Naive thymus-derived CD8-positive, alpha-beta T cell (primary cell): Measurements from ENCODE around the gene PRTN3. TPM values are rescaled to one million over a fixed set of nuclear protein-coding genes. Genes with fewer than 3 reads are reported as not detected.
"Not testable (repeated sequence)": the region's sequence is repeated elsewhere in the genome, so short reads cannot be mapped to it uniquely, and the experiment has no call there.

Source experiments
- ATAC-seq, 2 donors: fragments of 150-1000 bp; cut with Tn5 transposase in 1 of 2; sonication (Bioruptor Pico), chemical (Tn5 transposase) in 1 of 2; 1 replicate in 1 of 2; 2 replicates in 1 of 2; pipeline ENCODE4 v1.10.0; 2021; ENCODE audit warnings: mild to moderate bottlenecking in 2 of 2, moderate library complexity in 2 of 2
- POLR2A ChIA-PET: fragments of 350-600 bp; sonication (Branson Sonifier 250); formaldehyde crosslinking; loops from one replicate; lab custom pipeline; 2021; ENCODE audit warnings: antibody characterized with exemption; lab: Charles Lee
- DNase-seq, 10 donors: peaks; one replicate each; pipeline versions ENCODE4 v3.0.0 to v3.0.0-alpha.2; 2020 to 2022
- H3K27ac Mint-ChIP-seq, 10 donors: one replicate each; pipeline ENCODE4 v1.8.0; 2020 to 2022; ENCODE audit warnings: mild to moderate bottlenecking in 10 of 10, mixed read lengths in 10 of 10, moderate library complexity in 4 of 10, inconsistent platforms in 1 of 10
- H3K27me3 Mint-ChIP-seq, 5 donors: one replicate each; pipeline ENCODE4 v1.8.0; 2021 to 2022; ENCODE audit warnings: mixed read lengths in 5 of 5
- H3K36me3 Mint-ChIP-seq, 3 donors: one replicate each; pipeline ENCODE4 v1.8.0; 2020 to 2022; ENCODE audit warnings: mixed read lengths in 3 of 3, mild to moderate bottlenecking in 2 of 3, inconsistent platforms in 1 of 3
- H3K4me1 Mint-ChIP-seq, 4 donors: one replicate each; pipeline ENCODE4 v1.8.0; 2021 to 2022; ENCODE audit warnings: mixed read lengths in 4 of 4
- H3K4me3 Mint-ChIP-seq, 10 donors: one replicate each; pipeline ENCODE4 v1.8.0; 2020 to 2022; ENCODE audit warnings: mild to moderate bottlenecking in 10 of 10, mixed read lengths in 10 of 10, moderate library complexity in 6 of 10, inconsistent platforms in 1 of 10
- H3K9me3 Mint-ChIP-seq, 9 donors: one replicate each; pipeline ENCODE4 v1.8.0; 2020 to 2022; ENCODE audit warnings: mixed read lengths in 9 of 9, mild to moderate bottlenecking in 3 of 9, inconsistent platforms in 1 of 9, moderate library complexity in 1 of 9
- polyA plus RNA-seq, 3 donors: library from polyadenylated mRNA; unstranded; fragments of 300-500 nt; fragmentation: Illumina TruSeq; gene quantifications; one replicate each; pipeline ENCODE4 v1.2.3, GENCODE V29; 2021
- total RNA-seq, 8 experiments: library from RNA in 2 of 8; stranded (reverse) in 2 of 8; gene quantifications; one replicate each; pipeline ENCODE4 v1.2.3 and lab custom pipeline; 2021 to 2026

The PRTN3 gene
- total and polyA plus RNA-seq, 5 experiments from 2014 or later: not detected

GRCh38 chr19:825897-826644, 14.7 kb upstream of the PRTN3 start:
- POLR2A ChIA-PET: interaction anchor here (0.6 kb wide), 2 partner anchors 52 to 171 kb away, joined by 5 to 7 read pairs; no protein-coding TSS in a partner anchor
- Mint-ChIP-seq H3K36me3 (no peaks in the 10 kb centered on the region), H3K9me3 (no peaks in the 10 kb centered on the region), H3K27ac (no peak overlapping the region), H3K4me3 (no peak overlapping the region), H3K27me3 (peaks cover 3 to 24% (median 8%) of the 10 kb centered on the region in 5 donors), H3K4me1 (peaks cover 0 to 5% (median under 1%) of the 10 kb centered on the region in 4 donors)
- ATAC-seq (no peak), DNase-seq (no peak)

DNA sequence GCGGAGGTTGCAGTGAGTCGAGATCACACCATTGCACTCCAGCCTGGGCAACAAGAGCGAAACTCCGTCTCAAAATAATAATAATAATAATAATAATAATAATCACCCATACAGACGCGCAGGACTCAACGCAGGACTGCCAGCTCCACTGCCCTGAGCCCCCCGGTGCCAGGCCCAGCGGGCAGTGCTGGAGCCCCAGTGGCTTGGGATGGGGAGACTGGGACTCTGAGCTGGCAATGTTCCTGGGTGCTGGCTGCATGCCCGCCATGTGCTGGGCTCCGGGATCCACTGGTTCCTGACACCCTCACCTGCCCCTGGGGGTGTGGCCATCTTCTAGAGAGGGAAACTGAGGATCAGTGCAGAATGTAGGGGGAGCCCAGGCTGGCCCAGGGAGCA, 13.5 kb upstream of the PRTN3 start:
- POLR2A ChIA-PET: no interaction called here
- no peak for ATAC-seq
- Mint-ChIP-seq H3K4me3 (no peak overlapping the region), H3K27ac (no peak overlapping the region), H3K36me3 (no peaks in the 10 kb centered on the region), H3K9me3 (no peaks in the 10 kb centered on the region), H3K4me1 (peaks cover 0 to 5% (median under 1%) of the 10 kb centered on the region in 4 donors), H3K27me3 (peaks cover 3 to 27% (median 8%) of the 10 kb centered on the region in 5 donors)
- no peak for DNase-seq

DNA sequence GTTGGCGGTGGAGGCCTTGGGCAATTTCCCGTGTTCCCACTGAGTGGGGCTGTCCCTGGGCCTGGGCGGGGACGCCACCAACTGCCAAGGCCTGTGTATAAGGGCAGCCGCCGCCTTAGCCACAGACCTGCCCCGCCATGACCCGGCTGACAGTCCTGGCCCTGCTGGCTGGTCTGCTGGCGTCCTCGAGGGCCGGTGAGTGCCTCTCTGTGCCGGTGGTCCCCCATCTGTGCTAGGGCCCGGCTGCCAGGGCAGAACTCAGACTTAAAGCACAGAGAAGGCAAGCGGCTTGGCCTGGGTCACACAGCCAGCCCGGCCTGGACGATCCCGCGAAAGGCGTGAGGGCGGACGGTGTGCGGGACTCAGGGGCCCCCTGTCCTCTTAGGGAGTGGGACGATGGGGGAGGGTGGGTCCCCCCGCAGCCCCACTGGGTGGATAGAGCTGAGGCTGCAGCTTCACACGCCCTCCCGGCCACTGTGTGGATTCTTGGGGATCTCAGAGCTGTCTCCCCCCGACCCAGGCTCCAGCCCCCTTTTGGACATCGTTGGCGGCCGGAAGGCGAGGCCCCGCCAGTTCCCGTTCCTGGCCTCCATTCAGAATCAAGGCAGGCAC, 13.0 kb upstream of the PRTN3 start, which contains the start of gene AZU1:
Gene AZU1, plus strand, starts transcription at position 128 of the 612 bp plus-strand sequence. Its CDS starts 10 bp downstream, at position 138.
- Mint-ChIP-seq H3K9me3 (no peaks in the 10 kb centered on the region), H3K27me3 (peaks cover 1 to 23% (median 8%) of the 10 kb centered on the region in 5 donors), H3K36me3 (no peaks in the 10 kb centered on the region), H3K4me1 (peaks cover 0 to 1% (median under 1%) of the 10 kb centered on the region in 4 donors), H3K4me3 (no peak within 1 kb of the TSS), H3K27ac (no peak within 1 kb of the TSS)
- POLR2A ChIA-PET: no interaction called here
- DNase-seq (no peak), ATAC-seq (no peak)

DNA sequence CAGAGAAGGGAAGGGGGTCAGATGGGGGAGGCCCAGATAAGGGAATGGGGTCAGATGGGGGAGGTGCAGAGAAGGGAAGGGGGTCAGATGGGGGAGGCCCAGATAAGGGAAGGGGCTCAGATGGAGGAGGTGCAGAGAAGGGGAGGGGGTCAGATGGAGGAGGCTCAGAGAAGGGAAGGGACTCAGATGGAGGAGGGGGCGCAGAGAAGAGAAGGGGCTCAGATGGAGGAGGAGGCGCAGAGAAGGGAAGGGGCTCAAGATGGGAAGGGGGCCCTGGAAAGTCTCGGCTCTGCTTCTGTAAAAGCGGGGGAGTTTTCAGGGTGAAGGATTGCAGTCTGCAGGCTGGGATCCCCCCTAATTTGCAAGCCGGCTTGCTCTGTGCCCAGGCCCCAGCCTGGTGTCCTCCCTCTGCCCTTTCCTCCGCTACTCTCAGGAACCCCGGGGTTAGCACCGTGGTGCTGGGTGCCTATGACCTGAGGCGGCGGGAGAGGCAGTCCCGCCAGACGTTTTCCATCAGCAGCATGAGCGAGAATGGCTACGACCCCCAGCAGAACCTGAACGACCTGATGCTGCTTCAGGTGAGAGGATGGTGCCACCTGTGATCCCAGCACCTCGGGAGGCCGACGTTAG, 11.6 kb upstream of the PRTN3 start:
- Mint-ChIP-seq H3K9me3 (no peaks in the 10 kb centered on the region), H3K4me3 (no peak overlapping the region), H3K27ac (no peak overlapping the region), H3K4me1 (no peaks in the 10 kb centered on the region), H3K27me3 (peaks cover 0 to 12% (median under 1%) of the 10 kb centered on the region in 5 donors), H3K36me3 (no peaks in the 10 kb centered on the region)
- DNase-seq: no peak
- ATAC-seq: no peak
- POLR2A ChIA-PET: no interaction called here

GRCh38 chr19:831407-832369, 9.1 kb upstream of the PRTN3 start:
- H3K27me3 Mint-ChIP-seq: peaks cover 3 to 19% (median 7%) of the 10 kb centered on the region in 5 donors
- DNase-seq: no peak
- no peak overlapping the region for H3K27ac Mint-ChIP-seq
- no peak overlapping the region for H3K4me3 Mint-ChIP-seq
- peaks cover 0 to 3% (median 0%) of the 10 kb centered on the region in 4 donors for H3K4me1 Mint-ChIP-seq
- POLR2A ChIA-PET: interaction anchor here (0.5 kb wide), 1 partner anchor 22 kb away, joined by 3 read pairs; no protein-coding TSS in a partner anchor
- ATAC-seq: no peak
- no peaks in the 10 kb centered on the region for H3K9me3 Mint-ChIP-seq
- H3K36me3 Mint-ChIP-seq: peaks cover 0 to 2% (median 0%) of the 10 kb centered on the region in 3 donors

GRCh38 chr19:834216-834615, 6.6 kb upstream of the PRTN3 start:
- peaks cover 3 to 28% (median 12%) of the 10 kb centered on the region in 5 donors for H3K27me3 Mint-ChIP-seq
- H3K27ac Mint-ChIP-seq: no peak overlapping the region
- POLR2A ChIA-PET: interaction anchor here (0.7 kb wide), 1 partner anchor 16 kb away, joined by 7 read pairs; no protein-coding TSS in a partner anchor
- no peak overlapping the region for H3K4me3 Mint-ChIP-seq
- H3K9me3 Mint-ChIP-seq: no peaks in the 10 kb centered on the region
- no peak for DNase-seq
- H3K36me3 Mint-ChIP-seq: peaks cover 0 to 2% (median 0%) of the 10 kb centered on the region in 3 donors
- H3K4me1 Mint-ChIP-seq: peaks cover 0 to 3% (median 0%) of the 10 kb centered on the region in 4 donors
- no peak for ATAC-seq

DNA sequence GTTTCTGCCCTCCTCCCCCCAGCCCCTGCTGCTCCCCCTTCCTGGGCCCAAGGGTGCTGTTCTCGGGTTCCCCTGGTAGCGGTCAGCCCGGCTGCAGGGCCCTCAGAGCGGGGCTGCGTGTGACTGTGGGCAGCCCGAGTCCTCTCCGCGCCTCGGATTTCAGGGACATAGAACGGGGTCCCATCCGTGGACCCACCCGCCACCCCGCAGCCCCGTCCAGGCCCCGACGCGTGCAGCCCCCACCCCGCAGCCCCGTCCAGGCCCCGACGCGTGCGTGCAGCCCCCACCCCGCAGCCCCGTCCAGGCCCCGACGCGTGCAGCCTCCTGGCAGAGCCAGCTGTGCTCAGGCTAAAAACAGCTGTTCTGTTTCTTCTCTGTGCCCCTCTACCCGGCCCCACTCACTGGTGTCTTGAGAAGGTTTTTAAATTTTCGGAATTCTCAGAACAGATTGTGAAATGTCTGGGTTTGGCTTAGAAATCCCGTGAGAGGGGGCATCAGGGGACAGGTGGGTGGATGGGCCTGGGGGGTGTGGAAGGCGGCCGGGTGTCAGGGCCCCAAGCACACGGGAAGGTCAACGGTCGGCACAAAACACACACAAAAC, 5.5 kb upstream of the PRTN3 start:
- Mint-ChIP-seq H3K4me1 (peaks cover 0 to 3% (median 0%) of the 10 kb centered on the region in 4 donors), H3K4me3 (no peak overlapping the region)

DNA sequence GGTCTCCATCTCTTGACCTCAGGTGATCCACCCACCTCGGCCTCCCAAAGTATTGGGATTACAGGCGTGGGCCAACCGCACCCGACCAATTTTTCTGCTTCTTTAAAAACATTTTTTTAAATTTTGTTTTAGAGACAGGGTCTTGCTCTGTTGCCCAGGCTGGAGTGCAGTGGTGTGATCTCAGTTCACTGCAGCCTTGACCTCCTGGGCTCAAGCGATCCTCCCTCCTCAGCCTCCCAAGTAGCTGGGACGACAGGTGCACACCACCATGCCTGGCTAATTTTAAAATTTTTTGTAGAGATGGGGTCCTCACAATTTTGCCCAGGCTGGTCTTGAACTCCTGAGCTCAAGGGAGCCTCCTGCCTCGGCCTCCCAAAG, 2.0 kb downstream of the PRTN3 start:
- H3K9me3 Mint-ChIP-seq, DNase-seq, ATAC-seq, H3K27ac Mint-ChIP-seq, H3K36me3 Mint-ChIP-seq, POLR2A ChIA-PET: not testable (repeated sequence)
- Mint-ChIP-seq H3K27me3 (peaks cover 15 to 50% (median 33%) of the 10 kb centered on the region in 5 donors), H3K4me3 (peak overlapping the region in 1 of 10 donors; percentile 36), H3K4me1 (peaks cover 3 to 13% (median 6%) of the 10 kb centered on the region in 4 donors)

More for the DNA sequence above, 5.5 kb upstream of the PRTN3 start:
- H3K27me3 Mint-ChIP-seq: peaks cover 3 to 28% (median 12%) of the 10 kb centered on the region in 5 donors
- no peaks in the 10 kb centered on the region for H3K9me3 Mint-ChIP-seq
- peaks cover 0 to 2% (median 0%) of the 10 kb centered on the region in 3 donors for H3K36me3 Mint-ChIP-seq
- POLR2A ChIA-PET: interaction anchor here (0.7 kb wide), 1 partner anchor 17 kb away, joined by 7 read pairs; no protein-coding TSS in a partner anchor
- H3K27ac Mint-ChIP-seq: no peak overlapping the region
- no peak for DNase-seq
- ATAC-seq: no peak

- peak; percentile 44 to 54 for ATAC-seq
- Mint-ChIP-seq H3K36me3 (peaks cover 0 to 7% (median 0%) of the 10 kb centered on the region in 3 donors), H3K9me3 (peaks cover 0 to 3% (median 0%) of the 10 kb centered on the region in 9 donors), H3K4me1 (peaks cover 3 to 13% (median 6%) of the 10 kb centered on the region in 4 donors), H3K4me3 (peak overlapping the region in 2 of 10 donors; percentile 9 to 36), H3K27me3 (peaks cover 15 to 55% (median 38%) of the 10 kb centered on the region in 5 donors), H3K27ac (no peak overlapping the region)
- POLR2A ChIA-PET: no interaction called here
- DNase-seq: no peak
These were observed 2.5 kb downstream of the PRTN3 start for GRCh38 chr19:843180-843835.

DNA sequence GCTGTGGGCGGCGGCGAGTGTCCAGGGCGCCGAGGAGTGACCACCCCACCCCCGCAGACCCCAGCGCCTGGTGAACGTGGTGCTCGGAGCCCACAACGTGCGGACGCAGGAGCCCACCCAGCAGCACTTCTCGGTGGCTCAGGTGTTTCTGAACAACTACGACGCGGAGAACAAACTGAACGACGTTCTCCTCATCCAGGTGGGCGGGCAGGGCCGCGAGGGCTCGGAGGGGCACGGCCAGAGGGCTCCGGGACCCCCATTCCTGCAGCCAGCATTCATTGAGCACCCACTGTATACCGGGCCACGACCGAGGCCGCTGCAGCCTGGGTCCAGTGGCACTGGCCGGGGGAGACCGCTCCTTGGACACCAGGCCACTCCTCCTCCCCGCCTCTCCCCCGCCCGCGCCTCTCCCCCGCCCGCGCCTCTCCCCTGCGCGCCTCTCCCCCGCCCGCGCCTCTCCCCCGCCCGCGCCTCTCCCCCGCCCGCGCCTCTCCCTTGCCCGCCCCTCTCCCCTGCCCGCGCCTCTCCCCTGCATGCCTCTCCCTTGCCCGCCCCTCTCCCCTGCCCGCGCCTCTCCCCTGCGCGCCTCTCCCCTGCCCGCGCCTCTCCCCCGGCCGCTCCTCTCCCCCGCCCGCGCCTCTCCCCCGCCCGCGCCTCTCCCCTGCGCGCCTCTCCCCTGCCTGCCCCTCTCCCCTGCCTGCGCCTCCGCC, 3.2 kb downstream of the PRTN3 start:
- DNase-seq: no peak
- no peak overlapping the region for H3K27ac Mint-ChIP-seq
- peaks cover 3 to 13% (median 6%) of the 10 kb centered on the region in 4 donors for H3K4me1 Mint-ChIP-seq
- ATAC-seq: no peak
- H3K36me3 Mint-ChIP-seq: peaks cover 0 to 7% (median 0%) of the 10 kb centered on the region in 3 donors
- peaks cover 0 to 3% (median 0%) of the 10 kb centered on the region in 9 donors for H3K9me3 Mint-ChIP-seq
- peaks cover 15 to 60% (median 43%) of the 10 kb centered on the region in 5 donors for H3K27me3 Mint-ChIP-seq
- POLR2A ChIA-PET: no interaction called here
- peak overlapping the region in 3 of 10 donors; percentile 71 to 79 (median 74) for H3K4me3 Mint-ChIP-seq
